OCI-M2 (cell line): ENCODE results near the gene VDR.

Experiments used
- DNase-seq: peaks from one replicate; lab custom pipeline; 2025; ENCODE audit not compliant: unreplicated experiment; lab: John Stamatoyannopoulos, UW

The VDR gene

DNA sequence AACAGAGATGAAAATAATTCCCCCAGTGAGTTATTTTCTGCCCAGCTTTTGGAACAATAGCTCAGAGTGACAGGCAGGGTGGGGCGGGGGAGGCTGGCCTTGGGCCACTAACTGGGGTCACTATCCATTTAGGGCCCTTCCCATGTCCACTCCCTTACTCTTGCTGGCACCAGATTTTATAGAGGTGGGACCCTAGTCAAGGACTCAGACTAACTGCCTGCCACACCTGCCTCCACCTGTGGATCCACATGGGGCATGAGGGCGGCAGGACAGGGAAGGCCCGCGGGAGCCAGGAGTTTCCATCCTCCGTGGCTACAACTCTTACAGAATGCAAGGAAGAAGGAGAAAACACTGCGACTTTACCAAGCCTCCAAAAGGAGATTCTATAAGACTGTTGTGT is 10.1 kb downstream of the VDR start:
- no peak for DNase-seq

DNA sequence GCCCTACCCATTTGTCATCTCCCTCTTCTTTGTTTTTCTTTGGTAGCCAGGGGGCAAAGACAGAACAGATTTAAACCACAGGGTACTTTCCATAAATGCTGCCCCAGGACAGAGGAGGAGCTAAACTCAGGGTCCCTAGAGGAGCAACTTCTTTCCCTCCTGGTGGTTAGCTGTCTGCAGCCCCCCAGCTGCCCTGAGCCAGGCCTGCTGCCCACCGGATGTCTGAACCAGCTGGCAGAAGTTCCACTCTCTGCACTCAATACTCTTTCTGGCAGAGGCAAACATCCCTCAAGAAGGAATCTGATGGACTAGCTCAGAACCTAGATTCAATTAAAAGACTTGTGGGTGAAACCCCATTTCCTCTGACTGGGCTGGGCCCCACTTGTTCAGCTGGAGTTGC is 10.7 kb downstream of the VDR start:
- DNase-seq = no peak

DNA sequence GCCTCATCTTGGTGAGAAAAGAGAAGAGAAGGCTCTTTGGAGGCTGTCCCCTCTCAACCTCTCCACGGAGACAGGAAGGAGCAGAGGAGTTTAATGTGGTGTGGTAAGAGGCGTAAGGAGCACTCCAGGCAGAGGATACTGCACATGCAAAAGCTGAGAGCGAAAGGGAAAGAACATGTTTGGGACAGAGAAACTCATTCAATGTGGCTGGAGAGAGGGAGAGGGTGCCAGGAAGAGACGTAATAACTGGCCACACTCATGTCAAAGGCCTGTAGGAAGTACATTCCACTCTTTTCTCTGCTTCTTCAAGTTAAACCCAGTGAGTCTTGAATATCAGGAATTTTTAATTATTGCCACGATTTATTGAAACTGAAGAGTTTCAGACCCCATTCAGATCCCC is 12.0 kb downstream of the VDR start:
- no peak for DNase-seq

DNA sequence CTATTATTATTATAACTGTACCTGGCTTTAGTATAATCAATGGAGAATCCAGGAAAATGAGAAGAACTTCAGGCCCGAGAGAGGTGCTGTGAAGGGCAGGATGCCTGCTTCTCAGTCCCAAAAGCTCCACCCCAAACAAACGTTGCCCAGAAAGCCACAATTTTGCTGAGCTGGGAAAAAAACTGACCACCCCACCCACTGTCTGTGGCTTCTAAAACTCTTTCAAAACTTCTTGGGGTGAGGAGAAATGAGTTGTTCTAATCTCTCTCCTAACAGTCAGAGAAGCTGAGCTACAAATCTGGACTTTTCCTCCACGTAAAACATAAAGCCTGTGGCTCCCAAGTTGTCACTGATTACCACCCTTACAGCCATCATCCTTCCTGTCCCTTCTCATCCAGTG is 13.4 kb downstream of the VDR start:
- no peak for DNase-seq

DNA sequence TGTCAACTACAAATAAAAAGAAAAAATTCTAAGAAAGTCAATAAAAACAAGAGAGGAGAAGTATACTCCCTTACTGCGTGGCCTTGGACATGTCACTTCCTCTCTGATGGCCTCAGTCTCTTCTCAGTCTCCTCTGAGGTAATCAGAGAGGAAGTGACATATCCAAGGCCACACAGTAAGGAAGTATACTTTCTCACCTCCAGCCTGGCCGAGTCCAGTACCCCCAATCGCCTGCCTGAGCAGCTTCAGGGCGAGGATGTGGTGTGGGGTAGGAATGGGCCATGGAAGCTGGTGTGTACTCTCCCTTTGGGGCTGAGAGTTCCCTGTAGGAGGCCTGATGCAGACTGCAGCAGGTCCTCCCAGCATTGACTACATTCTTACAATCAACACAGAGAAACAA is 15.8 kb downstream of the VDR start:
- DNase-seq = no peak

DNA sequence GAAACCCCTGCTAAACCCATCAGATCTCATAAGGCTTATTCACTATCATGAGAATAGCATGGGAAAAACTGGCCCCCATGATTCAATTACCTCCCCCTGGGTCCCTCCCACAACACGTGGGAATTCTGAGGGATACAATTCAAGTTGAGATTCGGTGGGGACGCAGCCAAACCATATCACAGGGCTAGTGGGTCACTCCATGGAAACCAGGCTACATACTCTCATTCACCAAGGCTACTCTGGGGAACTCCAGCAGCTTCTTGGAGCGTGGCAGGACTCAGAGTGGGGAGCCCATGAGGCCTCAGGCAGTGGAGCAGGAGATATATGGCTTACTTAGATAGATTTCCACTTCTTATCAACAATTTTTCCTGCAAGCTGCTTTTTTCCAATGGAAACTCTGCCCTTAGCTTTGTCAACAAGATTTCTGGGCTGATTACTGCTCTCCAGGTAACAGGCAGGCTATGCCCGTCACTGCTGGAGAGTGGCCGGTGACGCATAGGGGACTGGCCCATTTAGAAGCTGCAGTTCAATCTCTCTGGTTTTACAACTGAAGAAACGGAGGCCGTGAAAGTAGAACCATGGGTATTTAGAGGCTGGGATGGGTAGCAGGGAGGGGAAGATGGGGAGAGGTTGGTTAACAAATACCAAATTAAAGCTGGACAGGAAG is 16.5 kb downstream of the VDR start:
- no peak for DNase-seq

DNA sequence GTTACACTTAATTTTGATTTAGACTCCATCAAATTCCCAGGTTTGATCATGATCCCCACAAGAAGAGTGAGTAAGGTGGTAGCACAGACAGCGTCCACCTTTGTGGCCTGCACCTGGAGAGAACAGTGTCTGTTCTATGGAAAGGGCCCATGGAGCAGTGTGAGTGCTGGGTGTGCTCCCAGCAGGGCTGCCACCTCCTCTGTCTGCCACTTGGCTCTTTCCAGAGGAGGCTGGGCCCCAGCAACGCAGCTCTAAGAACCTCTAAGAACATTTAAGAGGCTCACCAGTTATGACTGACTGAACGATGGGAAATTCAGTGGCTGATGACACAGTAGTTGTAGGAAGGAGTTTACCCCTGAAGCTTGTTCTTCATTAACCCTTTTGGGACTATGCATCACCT is 17.3 kb downstream of the VDR start:
- no peak for DNase-seq

DNA sequence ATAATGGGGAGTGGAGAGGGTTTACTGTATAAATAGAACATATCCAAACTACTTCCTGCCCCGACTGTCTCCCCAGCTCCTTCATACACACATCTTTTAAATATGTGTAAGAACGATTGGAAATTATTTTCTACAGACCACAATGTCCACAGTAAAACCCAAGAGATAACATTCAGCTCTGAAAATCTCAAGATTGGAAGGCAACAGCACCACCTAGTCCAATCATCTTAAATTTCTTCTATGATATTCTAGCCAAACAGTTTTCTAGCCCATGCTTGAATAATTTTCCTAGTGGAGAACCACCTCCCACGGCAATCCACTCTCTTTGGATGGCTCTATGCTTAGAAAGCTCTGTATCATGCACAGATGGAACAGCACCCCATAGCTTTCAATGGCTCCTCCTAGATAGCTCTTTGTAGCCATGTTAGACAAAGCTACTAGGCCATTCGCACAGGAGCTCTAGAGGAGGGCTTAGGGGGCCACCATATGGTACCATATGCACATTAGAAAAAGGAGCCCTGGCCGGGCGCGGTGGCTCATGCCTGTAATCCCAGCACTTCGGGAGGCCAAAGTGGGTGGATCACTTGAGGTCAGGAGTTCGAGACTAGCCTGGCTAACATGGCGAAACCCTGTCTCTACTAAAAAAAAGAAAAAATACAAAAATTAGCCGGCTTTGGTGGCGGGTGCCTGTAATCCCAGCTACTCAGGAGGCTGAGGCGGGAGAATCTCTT is 18.1 kb downstream of the VDR start:
- DNase-seq = no peak

DNA sequence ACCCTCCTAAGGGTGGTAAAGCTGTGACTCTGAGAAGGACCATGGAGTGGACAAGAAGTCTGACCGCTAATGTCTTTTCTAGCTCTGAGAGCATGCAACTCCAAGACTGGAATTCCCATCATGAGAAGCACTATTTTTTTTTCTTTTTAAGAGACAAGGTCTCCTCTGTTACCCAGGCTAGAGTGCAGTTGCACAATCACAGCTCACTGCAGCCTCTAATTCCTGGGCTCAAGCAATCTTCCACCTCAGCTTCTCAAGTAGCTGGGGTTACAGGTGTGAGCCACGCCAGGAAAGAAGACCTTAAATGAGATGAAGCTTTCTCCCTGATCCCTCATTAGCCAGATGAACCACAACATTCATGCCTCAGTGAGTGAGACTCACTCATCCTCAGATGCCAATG is 19.2 kb downstream of the VDR start:
- DNase-seq = no peak

DNA sequence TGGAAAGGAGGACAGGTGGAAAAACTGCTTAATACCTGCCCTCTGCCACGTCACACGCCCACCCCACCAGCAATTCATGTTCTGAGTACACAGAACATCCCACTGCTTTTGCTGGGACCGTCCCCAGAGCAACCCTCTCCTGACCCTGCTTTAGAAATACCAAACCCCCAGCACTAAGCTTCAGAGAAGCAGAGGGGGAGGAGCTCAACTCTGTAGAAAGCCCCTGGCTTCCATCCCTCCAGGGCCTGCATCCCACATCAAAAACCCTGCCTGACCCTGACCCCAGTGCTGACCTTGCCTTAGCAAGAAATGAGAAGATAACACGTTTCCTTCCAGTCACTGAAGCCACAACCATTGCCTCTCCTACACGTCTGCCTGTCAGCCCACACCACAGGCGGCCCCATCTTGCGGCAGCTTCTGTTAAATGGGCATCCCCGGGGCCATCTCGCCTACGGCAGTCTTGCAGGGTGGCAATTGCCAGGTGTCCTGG is 19.7 kb downstream of the VDR start:
- no peak for DNase-seq

DNA sequence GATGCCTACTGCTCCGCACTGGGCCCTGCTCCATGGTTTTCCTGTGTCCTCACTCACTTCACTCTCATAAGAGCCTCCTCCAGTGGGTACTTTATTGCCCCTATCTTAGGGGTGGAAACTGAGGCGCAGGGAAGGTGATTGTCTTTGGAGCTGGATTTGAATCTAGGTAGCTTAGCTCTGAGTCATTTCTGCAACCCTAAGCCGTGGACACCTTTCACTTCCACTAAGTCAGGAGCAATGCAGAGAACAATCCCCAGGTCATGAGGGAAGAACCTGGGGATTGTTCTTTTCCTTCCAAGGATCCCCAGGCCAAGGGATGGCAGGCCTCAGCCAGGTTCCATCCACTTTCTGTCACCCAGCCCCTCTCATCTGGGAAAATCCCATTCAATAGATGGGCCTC is 20.3 kb downstream of the VDR start:
- DNase-seq = no peak

DNA sequence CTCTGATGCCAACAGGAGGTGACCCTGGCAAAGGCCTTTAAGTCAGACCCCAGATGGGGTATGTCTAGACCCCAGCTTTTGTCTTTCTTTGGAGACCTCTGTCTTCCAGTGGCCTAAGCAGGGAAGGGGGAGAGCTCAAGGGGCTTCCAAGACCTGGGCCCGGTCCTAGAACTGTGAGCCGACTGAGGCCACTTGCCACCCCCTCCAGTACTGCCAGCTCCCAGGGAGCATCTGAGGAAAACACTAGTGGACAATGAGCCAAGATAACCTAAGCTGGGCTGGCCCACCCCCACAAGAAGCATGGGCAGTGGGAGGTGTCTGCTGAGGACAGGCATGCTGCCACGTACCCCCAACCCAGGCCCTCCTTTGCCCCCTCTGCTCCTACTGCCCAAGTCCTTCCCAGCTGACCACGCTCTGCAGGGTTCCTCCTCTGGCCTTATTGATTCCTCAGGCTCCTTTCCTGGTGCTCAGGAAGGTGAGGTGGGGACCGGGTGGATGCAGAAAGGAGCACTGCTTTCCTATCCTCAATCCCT is 21.1 kb downstream of the VDR start:
- no peak for DNase-seq

DNA sequence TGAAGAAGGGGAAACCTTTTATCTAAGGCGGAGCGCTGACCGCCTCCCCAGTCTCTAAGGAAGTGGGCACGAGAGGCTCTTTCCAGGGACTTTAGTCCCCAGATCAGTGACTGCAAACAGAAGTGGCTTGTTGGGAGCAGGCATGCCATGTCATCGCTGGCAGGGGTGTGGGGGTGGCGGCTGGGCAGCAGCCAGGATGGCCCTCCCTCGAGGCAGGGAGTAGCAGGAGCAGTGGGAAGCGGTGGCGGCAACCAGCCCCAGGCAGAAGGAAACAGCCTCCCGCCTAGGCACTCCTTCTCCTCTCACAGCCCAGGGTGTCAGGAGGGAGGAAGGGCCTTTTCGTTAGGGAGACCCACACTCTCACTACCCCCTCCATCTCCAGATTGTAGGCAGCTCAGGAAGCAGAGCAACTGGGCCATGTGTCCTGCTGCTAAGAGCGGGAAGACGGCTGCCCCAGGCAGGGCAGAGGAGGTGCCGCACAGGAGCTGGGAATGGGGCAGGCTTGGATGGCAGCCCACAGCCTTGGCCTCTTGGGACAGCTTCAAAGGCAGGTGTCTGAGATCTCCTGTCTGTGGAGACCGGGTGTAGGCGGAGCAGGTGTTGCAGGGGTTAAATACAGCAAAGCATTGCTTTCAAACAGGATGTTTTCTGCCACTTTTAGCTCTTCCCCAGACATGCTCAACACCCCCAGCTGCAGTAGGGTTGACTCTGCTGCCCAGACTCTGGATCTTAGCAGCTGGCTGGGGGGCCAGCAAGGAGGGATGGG is 21.8 kb downstream of the VDR start:
- no peak for DNase-seq

DNA sequence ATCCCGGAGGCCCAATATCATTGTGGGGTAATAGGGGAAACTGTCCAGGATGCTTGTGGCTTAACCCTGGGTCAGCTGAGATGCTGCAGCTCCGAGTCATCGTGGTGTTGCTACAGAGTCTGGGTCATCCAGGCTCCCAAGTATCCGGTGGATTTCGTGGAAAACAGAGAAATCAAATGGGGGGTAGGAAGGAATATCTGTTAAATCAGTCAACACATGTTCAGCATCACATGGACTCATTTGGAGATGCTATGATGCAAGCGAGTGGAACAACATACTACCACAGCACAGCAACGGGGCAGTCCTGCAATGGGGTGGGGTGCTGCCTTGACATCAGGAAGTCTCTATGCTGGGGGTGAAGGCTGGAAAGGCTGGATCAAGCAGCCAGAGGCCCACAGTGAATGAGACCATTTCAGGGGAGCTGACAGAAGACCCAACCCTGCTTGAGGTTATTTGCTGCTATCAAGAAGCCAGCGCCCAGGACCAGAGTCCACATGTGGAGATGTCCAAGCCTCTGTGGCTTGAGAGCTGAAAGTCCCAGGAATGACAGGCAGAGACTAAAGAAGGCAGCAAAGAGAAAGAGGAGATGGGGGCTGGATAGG is 22.9 kb downstream of the VDR start:
- DNase-seq = no peak

DNA sequence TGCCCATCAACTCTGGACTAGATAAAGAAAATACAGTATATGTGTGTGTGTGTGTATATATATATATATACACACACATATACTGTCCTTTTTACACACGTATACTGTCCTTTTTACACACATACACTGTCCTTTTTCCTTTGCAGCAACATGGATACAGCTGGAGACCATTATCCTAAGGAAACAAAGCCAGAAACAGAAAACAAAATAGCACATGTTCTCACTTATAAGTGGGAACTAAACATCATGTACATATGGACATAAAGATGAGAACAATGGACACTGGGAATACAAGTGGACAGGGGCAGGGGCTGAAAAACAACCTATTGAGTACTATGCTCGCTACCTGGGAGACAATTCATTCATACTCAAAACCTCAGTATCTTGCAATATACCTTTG is 23.7 kb downstream of the VDR start:
- DNase-seq = no peak

DNA sequence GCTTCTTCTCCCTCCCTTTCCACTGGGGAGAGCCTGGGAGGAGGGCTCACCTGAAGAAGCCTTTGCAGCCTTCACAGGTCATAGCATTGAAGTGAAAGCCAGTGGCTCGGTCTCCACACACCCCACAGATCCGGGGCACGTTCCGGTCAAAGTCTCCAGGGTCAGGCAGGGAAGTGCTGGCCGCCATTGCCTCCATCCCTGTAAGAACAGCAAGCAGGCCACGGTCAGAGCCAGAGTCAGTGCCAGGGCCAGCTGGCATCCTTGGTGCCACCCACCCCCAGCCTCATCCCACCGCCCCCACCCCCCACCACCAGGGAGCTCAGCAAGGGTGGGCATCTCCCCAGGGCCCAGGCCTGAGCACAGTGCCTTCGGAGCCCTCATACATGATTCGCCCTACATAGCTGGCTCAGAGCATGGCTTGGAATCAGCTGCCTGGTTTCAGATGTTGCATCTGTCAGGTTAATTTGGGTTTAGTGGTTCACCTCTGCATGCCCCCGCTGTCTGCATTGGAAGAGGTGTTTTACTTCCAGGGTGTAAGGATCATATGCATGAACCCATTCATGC is 25.8 kb downstream of the VDR start:
- DNase-seq = no peak

DNA sequence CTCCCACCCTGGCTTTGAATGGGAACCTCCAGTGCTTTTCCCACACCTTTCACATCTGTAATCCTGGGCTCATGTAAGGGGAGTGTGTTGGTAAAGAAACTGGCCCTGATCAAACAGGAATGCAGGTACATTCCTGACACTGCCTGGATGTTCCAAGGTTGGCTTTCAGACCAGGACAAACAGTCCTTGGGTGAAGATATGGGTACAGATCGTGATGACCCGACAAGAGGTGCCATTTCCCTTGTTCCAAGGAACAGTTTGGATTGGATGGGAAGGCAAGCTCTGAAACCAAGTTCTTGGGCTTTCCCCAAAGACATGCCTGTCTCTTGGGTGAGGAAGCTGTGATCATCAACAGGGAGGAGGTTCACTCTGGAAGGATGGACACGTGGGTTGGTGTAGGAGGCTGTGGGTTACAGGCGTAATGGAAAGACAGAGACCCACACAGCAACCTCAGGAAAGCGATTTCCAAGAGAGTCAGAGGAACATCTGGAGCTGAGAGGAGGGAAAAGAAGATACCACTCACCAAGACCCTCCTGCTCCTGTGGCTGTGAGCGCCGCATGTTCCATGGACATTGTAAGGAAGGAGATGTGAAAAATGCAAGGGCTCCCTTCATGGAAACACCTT is 26.4 kb downstream of the VDR start:
- DNase-seq = no peak

DNA sequence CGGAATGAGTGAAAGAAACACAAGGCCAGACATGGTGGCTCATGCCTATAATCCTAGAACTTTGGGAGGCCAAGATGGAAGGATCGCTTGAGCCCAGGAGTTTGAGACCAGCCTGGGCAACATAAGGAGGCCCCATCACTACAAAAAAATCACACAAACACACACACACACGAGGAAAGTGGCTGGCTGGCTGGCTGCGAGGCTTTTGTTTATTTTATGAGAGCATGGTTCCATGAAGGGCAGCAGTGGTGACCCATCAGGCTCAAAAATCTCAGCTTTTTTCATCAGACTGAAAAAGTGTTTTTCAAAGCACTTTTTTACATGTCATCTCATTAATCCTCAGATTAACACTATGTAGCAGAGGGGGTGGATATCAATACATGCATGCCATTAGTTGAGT is 27.7 kb downstream of the VDR start:
- no peak for DNase-seq

DNA sequence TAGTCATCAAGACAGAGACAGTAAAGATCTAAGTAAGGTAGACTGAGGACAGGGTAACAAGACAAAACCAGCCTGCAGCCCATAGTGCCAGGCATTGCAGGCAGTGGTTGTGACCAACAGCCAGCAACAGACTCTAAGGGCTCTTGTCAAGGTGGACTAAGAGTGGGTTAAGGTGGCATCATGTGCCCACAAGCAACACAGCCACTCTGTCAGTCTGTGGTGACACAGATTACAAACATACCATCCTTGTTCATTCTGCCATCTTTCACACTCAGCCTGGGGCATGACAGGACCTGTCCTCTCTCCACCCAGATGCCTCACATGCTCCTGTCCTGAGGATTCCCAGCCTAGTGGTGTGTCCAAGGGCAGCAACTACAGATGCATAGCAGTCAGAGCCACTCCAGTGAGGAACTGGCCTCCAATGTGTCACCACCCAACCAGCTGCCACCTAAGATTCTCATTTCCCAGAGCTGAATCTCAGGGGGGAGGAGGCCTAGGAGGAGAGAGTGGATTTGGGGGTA is 28.3 kb downstream of the VDR start:
- DNase-seq = no peak

DNA sequence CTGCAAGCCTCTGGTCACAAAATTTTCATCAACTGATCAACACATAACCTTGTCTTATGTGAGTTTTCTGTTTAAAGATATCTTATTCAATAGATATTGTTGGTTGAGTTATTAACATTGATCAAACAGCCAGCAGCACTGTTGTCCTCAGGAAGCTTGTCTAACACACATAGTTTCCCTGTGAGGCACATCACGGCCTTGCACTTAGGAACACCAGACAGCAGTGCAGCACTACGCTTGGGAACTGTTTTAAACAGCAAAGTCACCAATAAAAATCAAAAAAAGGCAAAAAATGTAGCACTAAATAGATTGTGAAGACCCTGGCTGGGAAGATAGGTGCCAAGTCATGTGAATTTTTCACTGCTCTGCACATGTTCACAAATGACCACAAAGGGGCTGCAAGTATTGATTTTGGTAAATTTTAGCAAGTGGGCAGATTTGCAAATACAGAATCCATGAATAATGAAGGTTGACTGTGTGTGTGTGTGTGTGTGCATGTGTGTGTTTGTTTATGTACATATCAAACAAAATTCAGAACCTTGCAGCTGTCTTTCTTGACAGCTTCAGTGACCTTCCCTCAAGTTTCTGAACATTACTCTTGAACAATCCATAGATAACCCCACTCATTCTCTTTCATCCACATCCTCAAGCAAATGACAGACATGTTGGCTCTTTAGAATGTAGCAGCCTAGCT is 28.9 kb downstream of the VDR start:
- no peak for DNase-seq
